Mesendoderm (in vitro differentiated cells): ENCODE data around the gene DOCK9.

ENCODE experiments used
- DNase-seq: peaks from one replicate; pipeline ENCODE4 v3.0.0; 2013
- H2AK5ac ChIP-seq: 2 replicates; pipeline ENCODE4 v1.6.1; 2013; ENCODE audit warnings: low read length, inconsistent platforms
- H2BK120ac ChIP-seq: 2 replicates; pipeline ENCODE4 v1.6.1; 2013; ENCODE audit warnings: low read depth, mild to moderate bottlenecking, low read length, moderate library complexity, mixed read lengths
- H2BK15ac ChIP-seq: replicated peaks from 2 replicates; pipeline ENCODE4 v1.6.1; 2013; ENCODE audit warnings: low read depth, mild to moderate bottlenecking, moderate library complexity
- H2BK5ac ChIP-seq: 2 replicates; pipeline ENCODE4 v1.6.1; 2013; ENCODE audit warnings: low read length, inconsistent platforms
- H3K18ac ChIP-seq: 2 replicates; pipeline ENCODE4 v1.6.1; 2013; ENCODE audit warnings: mild to moderate bottlenecking, low read length, mixed read lengths
- H3K23ac ChIP-seq: one replicate; pipeline ENCODE4 v1.6.1; 2013; ENCODE audit warnings: low read length
- H3K27ac ChIP-seq: 2 replicates; pipeline ENCODE4 v1.5.1; 2013; ENCODE audit warnings: low read depth, mild to moderate bottlenecking, inconsistent platforms, low read length, moderate library complexity
- H3K27me3 ChIP-seq: 2 replicates; pipeline ENCODE4 v1.6.1; 2013; ENCODE audit warnings: low read length, control low read depth, mild to moderate bottlenecking, inconsistent platforms; ENCODE audit not compliant: insufficient read depth, poor library complexity
- H3K36me3 ChIP-seq: 2 replicates; pipeline ENCODE4 v1.6.1; 2013; ENCODE audit warnings: low read length, inconsistent platforms; ENCODE audit not compliant: control insufficient read depth, insufficient read depth
- H3K4ac ChIP-seq: one replicate; pipeline ENCODE4 v1.6.1; 2013; ENCODE audit warnings: low read depth, mild to moderate bottlenecking, low read length, moderate library complexity
- H3K4me1 ChIP-seq: 2 replicates; pipeline ENCODE4 v1.6.1; 2013; ENCODE audit warnings: low read depth, low read length, inconsistent platforms; ENCODE audit not compliant: control insufficient read depth
- H3K4me2 ChIP-seq: 2 replicates; pipeline ENCODE4 v1.6.1; 2013; ENCODE audit warnings: low read length
- H3K4me3 ChIP-seq: 2 replicates; pipeline ENCODE4 v1.5.1; 2013; ENCODE audit warnings: mild to moderate bottlenecking, low read length
- H3K56ac ChIP-seq: one replicate; pipeline ENCODE4 v1.6.1; 2013; ENCODE audit warnings: low read length
- H3K79me1 ChIP-seq: 2 replicates; pipeline ENCODE4 v1.6.1; 2013; ENCODE audit warnings: low read length, inconsistent platforms
- H3K79me2 ChIP-seq: 2 replicates; pipeline ENCODE4 v1.6.1; 2013; ENCODE audit warnings: mild to moderate bottlenecking, low read length; ENCODE audit not compliant: control insufficient read depth, insufficient read depth
- H3K9ac ChIP-seq: 2 replicates; pipeline ENCODE4 v1.6.1; 2013; ENCODE audit warnings: low read length, inconsistent platforms
- H4K5ac ChIP-seq: one replicate; pipeline ENCODE4 v1.6.1; 2013; ENCODE audit warnings: low read length
- H4K8ac ChIP-seq: one replicate; pipeline ENCODE4 v1.6.1; 2013; ENCODE audit warnings: low read depth, mild to moderate bottlenecking, control low read depth, low read length, moderate library complexity
- WGBS: extraction: QIAGEN DNeasy Blood & Tissue Kit; methylation state at CpG from one replicate; pipeline ENCODE4 v1.1.7; 2013; ENCODE audit warnings: low lambda C conversion rate, missing lambda C conversion rate; ENCODE audit not compliant: insufficient coverage; ENCODE audit errors: extremely low coverage; 5-methylcytosine and 5-hydroxymethylcytosine counted together

The DOCK9 gene

DNA sequence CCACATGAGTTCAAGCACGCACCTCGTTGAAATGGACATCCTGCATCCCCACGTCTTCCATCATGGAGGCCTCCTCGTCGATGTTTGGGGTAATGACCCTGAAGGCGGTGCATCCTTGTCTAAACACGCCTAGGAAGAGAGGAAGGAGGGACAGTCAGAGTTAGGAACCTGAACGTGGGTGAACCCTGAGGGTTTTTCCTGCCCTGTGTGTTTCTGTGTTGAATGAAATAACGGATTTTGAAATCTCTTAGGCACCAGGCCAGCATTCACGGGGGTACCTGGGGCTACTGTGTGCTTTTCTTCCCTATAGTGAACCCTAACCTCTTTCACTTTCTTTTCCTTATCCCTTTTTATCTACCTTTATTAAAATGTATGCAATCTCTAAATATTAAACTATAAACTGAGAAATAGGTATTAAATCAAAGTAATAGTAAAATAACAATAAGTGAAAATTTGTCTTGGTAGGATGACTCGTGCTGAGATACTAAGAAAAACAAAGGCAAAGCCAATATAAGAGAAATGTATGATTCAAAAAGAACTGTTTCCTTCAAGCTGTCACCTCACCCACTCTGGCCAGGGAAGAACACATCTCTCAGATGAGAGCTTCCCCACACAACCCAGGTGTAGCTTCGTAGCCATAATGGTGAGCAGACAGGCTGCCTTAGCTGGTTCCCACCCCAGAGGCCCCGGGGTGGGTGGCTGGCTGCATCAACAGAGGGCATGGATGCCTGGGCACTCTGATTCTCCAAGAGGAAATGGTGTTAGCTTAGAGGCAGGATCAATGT, 153.3 kb downstream of the DOCK9 start:
- no peaks in the 10 kb centered on the region for H3K36me3 ChIP-seq
- H3K4ac ChIP-seq: no peak overlapping the region
- H3K27me3 ChIP-seq: no peaks in the 10 kb centered on the region
- no peak overlapping the region for H3K4me3 ChIP-seq
- H2BK5ac ChIP-seq: no peak overlapping the region
- no peak overlapping the region for H3K56ac ChIP-seq
- H3K18ac ChIP-seq: no peak overlapping the region
- H3K4me2 ChIP-seq: no peak overlapping the region
- H3K27ac ChIP-seq: no peak overlapping the region
- DNase-seq: no peak
- no peaks in the 10 kb centered on the region for H3K79me1 ChIP-seq
- H2BK120ac ChIP-seq: no peak overlapping the region
- no peak overlapping the region for H2BK15ac ChIP-seq
- no CpG with 5 or more reads among the region's 13 CpGs for WGBS
- no peak overlapping the region for H3K9ac ChIP-seq
- H3K23ac ChIP-seq: no peak overlapping the region
- no peak overlapping the region for H4K8ac ChIP-seq
- H2AK5ac ChIP-seq: no peak overlapping the region
- peaks cover 2% of the 10 kb centered on the region for H3K4me1 ChIP-seq
- no peak overlapping the region for H4K5ac ChIP-seq
- H3K79me2 ChIP-seq: no peaks in the 10 kb centered on the region

DNA sequence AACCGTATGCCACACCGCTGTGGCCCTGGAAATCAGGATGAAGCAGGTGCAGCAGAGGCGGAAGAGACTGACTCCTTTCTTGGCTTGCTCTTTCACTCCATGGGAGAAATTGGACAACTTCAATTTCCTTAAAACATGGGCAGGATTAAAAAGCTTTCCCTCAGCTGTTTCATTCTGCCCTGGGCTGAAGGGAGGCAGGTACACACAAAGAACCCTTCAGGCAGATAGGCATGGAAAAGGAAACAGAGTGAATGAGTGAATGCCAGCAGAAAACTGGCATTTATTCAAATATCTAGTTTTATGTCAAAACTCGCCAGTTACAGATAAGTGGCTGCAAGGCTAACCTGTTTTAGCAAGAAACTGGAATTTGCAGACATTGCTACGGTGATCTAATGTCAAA, 154.4 kb downstream of the DOCK9 start:
- Histone ChIP-seq H3K18ac (no peak overlapping the region), H3K4me1 (peaks cover 2% of the 10 kb centered on the region), H2BK5ac (no peak overlapping the region), H2BK15ac (no peak overlapping the region), H3K4me3 (no peak overlapping the region), H4K5ac (no peak overlapping the region), H3K9ac (no peak overlapping the region), H3K79me2 (no peaks in the 10 kb centered on the region), H3K27me3 (no peaks in the 10 kb centered on the region), H3K4me2 (no peak overlapping the region), H3K36me3 (no peaks in the 10 kb centered on the region), H3K56ac (no peak overlapping the region), H3K79me1 (no peaks in the 10 kb centered on the region), H3K27ac (no peak overlapping the region), H2BK120ac (no peak overlapping the region), H2AK5ac (no peak overlapping the region), H3K4ac (no peak overlapping the region), H4K8ac (no peak overlapping the region), H3K23ac (no peak overlapping the region)
- no CpG with 5 or more reads among the region's 5 CpGs for WGBS
- DNase-seq: no peak

- no peak overlapping the region for H4K5ac ChIP-seq
- H2BK15ac ChIP-seq: no peak overlapping the region
- H3K79me2 ChIP-seq: no peaks in the 10 kb centered on the region
- no peak overlapping the region for H3K4ac ChIP-seq
- no peak for DNase-seq
- H3K56ac ChIP-seq: no peak overlapping the region
- no peak overlapping the region for H2BK5ac ChIP-seq
- no peak overlapping the region for H3K4me2 ChIP-seq
- H2BK120ac ChIP-seq: no peak overlapping the region
- no peak overlapping the region for H3K27ac ChIP-seq
- no peaks in the 10 kb centered on the region for H3K36me3 ChIP-seq
- H3K18ac ChIP-seq: no peak overlapping the region
- H4K8ac ChIP-seq: no peak overlapping the region
- H3K23ac ChIP-seq: no peak overlapping the region
- peaks cover 2% of the 10 kb centered on the region for H3K4me1 ChIP-seq
- no CpG with 5 or more reads among the region's 3 CpGs for WGBS
- H3K27me3 ChIP-seq: no peaks in the 10 kb centered on the region
- no peak overlapping the region for H2AK5ac ChIP-seq
- H3K79me1 ChIP-seq: no peaks in the 10 kb centered on the region
- no peak overlapping the region for H3K9ac ChIP-seq
- no peak overlapping the region for H3K4me3 ChIP-seq
Observed at GRCh38 chr13:98822225-98822606, 155.6 kb downstream of the DOCK9 start.

- Histone ChIP-seq H3K79me1 (no peaks in the 10 kb centered on the region), H2BK120ac (no peak overlapping the region), H4K5ac (no peak overlapping the region), H3K23ac (no peak overlapping the region), H2BK15ac (no peak overlapping the region), H2AK5ac (no peak overlapping the region), H4K8ac (no peak overlapping the region), H2BK5ac (no peak overlapping the region), H3K18ac (no peak overlapping the region), H3K4me2 (no peak overlapping the region), H3K4ac (no peak overlapping the region), H3K36me3 (no peaks in the 10 kb centered on the region), H3K79me2 (no peaks in the 10 kb centered on the region), H3K27me3 (no peaks in the 10 kb centered on the region), H3K27ac (no peak overlapping the region), H3K4me1 (peaks cover 2% of the 10 kb centered on the region), H3K56ac (no peak overlapping the region), H3K4me3 (no peak overlapping the region), H3K9ac (no peak overlapping the region)
- WGBS: no CpG with 5 or more reads among the region's 9 CpGs
- no peak for DNase-seq
Observed at GRCh38 chr13:98821372-98822224, 156.3 kb downstream of the DOCK9 start.

DNA sequence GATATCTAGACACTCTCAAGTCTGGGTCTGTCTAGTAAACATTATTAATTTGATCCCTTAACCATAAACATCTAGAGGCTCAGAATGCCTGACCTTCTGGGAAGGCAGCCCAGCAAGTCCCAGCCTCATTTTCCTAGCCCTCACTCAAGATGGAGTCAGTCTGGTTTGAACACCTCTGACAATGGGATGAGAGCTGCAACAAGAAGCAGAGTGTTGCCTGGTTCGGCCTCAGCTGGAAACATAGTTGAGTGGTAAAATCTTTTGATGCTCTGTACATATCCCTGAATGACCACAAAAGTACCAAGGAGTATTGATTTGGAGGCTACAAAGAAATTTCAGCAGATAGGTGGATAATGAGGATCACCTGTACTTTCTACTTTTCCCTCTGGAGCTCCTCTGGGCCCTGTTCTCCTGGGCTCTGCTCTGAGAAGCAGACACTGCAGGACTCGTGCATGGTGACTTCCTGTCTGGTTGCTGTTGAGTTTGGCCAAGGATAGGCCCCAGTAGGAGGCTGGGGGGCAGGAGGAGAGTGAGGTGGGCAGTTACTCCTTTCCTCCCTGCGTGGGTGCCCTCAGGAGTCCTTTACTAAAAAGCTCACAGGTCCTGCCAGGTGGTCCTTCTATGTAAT, 157.0 kb downstream of the DOCK9 start:
- H3K4me1 ChIP-seq: peaks cover 2% of the 10 kb centered on the region
- H3K4me3 ChIP-seq: no peak overlapping the region
- no peak overlapping the region for H3K9ac ChIP-seq
- H3K56ac ChIP-seq: no peak overlapping the region
- no peak overlapping the region for H2BK5ac ChIP-seq
- no peak overlapping the region for H2AK5ac ChIP-seq
- no peak overlapping the region for H2BK120ac ChIP-seq
- H3K79me1 ChIP-seq: no peaks in the 10 kb centered on the region
- no peak overlapping the region for H3K4ac ChIP-seq
- H3K18ac ChIP-seq: no peak overlapping the region
- no peaks in the 10 kb centered on the region for H3K79me2 ChIP-seq
- H3K27me3 ChIP-seq: no peaks in the 10 kb centered on the region
- no peak for DNase-seq
- H3K27ac ChIP-seq: no peak overlapping the region
- H4K8ac ChIP-seq: no peak overlapping the region
- no peak overlapping the region for H4K5ac ChIP-seq
- no peak overlapping the region for H3K4me2 ChIP-seq
- no peak overlapping the region for H3K23ac ChIP-seq
- no peak overlapping the region for H2BK15ac ChIP-seq
- H3K36me3 ChIP-seq: no peaks in the 10 kb centered on the region
- WGBS: no CpG with 5 or more reads among the region's 3 CpGs
